HepG2 (cell line): ENCODE results near the gene SCYGR2. TPM values are rescaled to one million over a fixed set of nuclear protein-coding genes. Genes with fewer than 3 reads are reported as not detected.

Experiments
- GTF2F1 ChIP-seq: fragments of 150-350 bp; IDR thresholded peaks from 2 replicates; pipeline ENCODE4 v1.6.1; 2014; ENCODE audit warnings: low read length
- HMG20A ChIP-seq: IDR thresholded peaks from 2 replicates; pipeline ENCODE4 v1.6.1; 2016; ENCODE audit warnings: borderline replicate concordance
- HOXA5 ChIP-seq: sonication (generic); formaldehyde crosslinking; IDR thresholded peaks from 2 replicates; pipeline ENCODE4 v1.4.0; 2020; ENCODE audit warnings: missing genetic modification reagents
- NFE2L1 ChIP-seq: sonication (generic); formaldehyde crosslinking; IDR thresholded peaks from 2 replicates; pipeline ENCODE4 v1.4.0; 2020; ENCODE audit warnings: missing genetic modification reagents, mild to moderate bottlenecking, borderline replicate concordance
- RARA ChIP-seq: IDR thresholded peaks from 2 replicates; pipeline ENCODE4 v1.6.1; 2016; ENCODE audit warnings: missing genetic modification reagents, missing compliant biosample characterization
- REL ChIP-seq: sonication (generic); formaldehyde crosslinking; conservative IDR thresholded peaks from 2 replicates; pipeline ENCODE4 v1.8.0; 2022; ENCODE audit warnings: mild to moderate bottlenecking, missing genetic modification reagents, moderate library complexity
- SAFB2 ChIP-seq: sonication (generic); formaldehyde crosslinking; IDR thresholded peaks from 2 replicates; pipeline ENCODE4 v1.5.1; 2020; ENCODE audit warnings: missing genetic modification reagents, low read depth, mild to moderate bottlenecking, borderline replicate concordance
- YEATS2 ChIP-seq: sonication (generic); formaldehyde crosslinking; IDR thresholded peaks from 2 replicates; pipeline ENCODE4 v1.4.0; 2020; ENCODE audit warnings: missing genetic modification reagents, borderline replicate concordance
- ZBTB21 ChIP-seq: sonication (generic); formaldehyde crosslinking; IDR thresholded peaks from 2 replicates; pipeline ENCODE4 v1.4.0; 2020; ENCODE audit warnings: missing genetic modification reagents
- ZBTB7B ChIP-seq: sonication (generic); formaldehyde crosslinking; IDR thresholded peaks from 2 replicates; pipeline ENCODE4 v1.4.0; 2020; ENCODE audit warnings: missing genetic modification reagents
- ZFY ChIP-seq: sonication (generic); formaldehyde crosslinking; IDR thresholded peaks from 2 replicates; pipeline ENCODE4 v1.4.0; 2020; ENCODE audit warnings: missing genetic modification reagents
- ZMYM2 ChIP-seq: sonication (generic); formaldehyde crosslinking; IDR thresholded peaks from 2 replicates; pipeline ENCODE4 v1.8.0; 2022; ENCODE audit warnings: mild to moderate bottlenecking, missing genetic modification reagents
- ZNF263 ChIP-seq: sonication (generic); formaldehyde crosslinking; IDR thresholded peaks from 2 replicates; pipeline ENCODE4 v1.4.0; 2020; ENCODE audit warnings: missing genetic modification reagents
- ZNF3 ChIP-seq: IDR thresholded peaks from 2 replicates; pipeline ENCODE4 v1.7.0; 2017; ENCODE audit warnings: inconsistent platforms
- ZNF329 ChIP-seq: sonication (generic); formaldehyde crosslinking; IDR thresholded peaks from 2 replicates; pipeline ENCODE4 v1.9.0; 2021; ENCODE audit warnings: low read depth, mild to moderate bottlenecking, missing genetic modification reagents
- ZNF383 ChIP-seq: sonication (generic); formaldehyde crosslinking; IDR thresholded peaks from 2 replicates; pipeline ENCODE4 v1.4.0; 2020; ENCODE audit warnings: missing genetic modification reagents, mild to moderate bottlenecking, borderline replicate concordance
- ZNF460 ChIP-seq: sonication (generic); formaldehyde crosslinking; IDR thresholded peaks from 2 replicates; pipeline ENCODE4 v1.5.1; 2020; ENCODE audit warnings: missing genetic modification reagents, mild to moderate bottlenecking, borderline replicate concordance
- ZNF605 ChIP-seq: sonication (generic); formaldehyde crosslinking; IDR thresholded peaks from 2 replicates; pipeline ENCODE4 v1.8.0; 2022; ENCODE audit warnings: mild to moderate bottlenecking, missing genetic modification reagents
- ZNF652 ChIP-seq: IDR thresholded peaks from 2 replicates; pipeline ENCODE4 v1.6.1; 2016; ENCODE audit warnings: low read depth, borderline replicate concordance
- ZNF713 ChIP-seq: sonication (generic); formaldehyde crosslinking; IDR thresholded peaks from 2 replicates; pipeline ENCODE4 v1.4.0; 2020; ENCODE audit warnings: mild to moderate bottlenecking, missing genetic modification reagents
- ZNF83 ChIP-seq: sonication (generic); formaldehyde crosslinking; IDR thresholded peaks from 2 replicates; pipeline ENCODE4 v1.4.0; 2020; ENCODE audit warnings: missing genetic modification reagents, mild to moderate bottlenecking, borderline replicate concordance
- ZSCAN31 ChIP-seq: sonication (generic); formaldehyde crosslinking; IDR thresholded peaks from 2 replicates; pipeline ENCODE4 v1.5.0; 2020; ENCODE audit warnings: low read depth, mild to moderate bottlenecking, missing genetic modification reagents
- polyA plus RNA-seq, 8 experiments: library from polyadenylated mRNA; depleted of rRNA in 3 of 8; stranded (reverse) in 7 of 8; unstranded in 1 of 8; fragments of >200 nt; fragmentation: Illumina TruSeq in 4 of 8; extraction: Trizol in 4 of 8; gene quantifications; 2 replicates each; pipeline versions ENCODE4 v1.2.1 to v1.2.3, GENCODE V29; 2011 to 2016; ENCODE audit warnings: low read depth in 4 of 8, missing spikeins in 1 of 8, mixed read lengths in 1 of 8; ENCODE audit not compliant: insufficient read depth in 1 of 8
- total RNA-seq, 5 experiments: library from RNA; depleted of rRNA; stranded (reverse); fragments of >200 nt; fragmentation: Illumina TruSeq; extraction: Trizol; gene quantifications; 2 replicates each; pipeline ENCODE4 v1.2.3, GENCODE V29; 2016; ENCODE audit warnings: low read depth in 1 of 5
- TF ChIP-seq, protein P1 (sequence below): sonication (generic); formaldehyde crosslinking; IDR thresholded peaks from 2 replicates; pipeline ENCODE4 v1.4.0; 2020; ENCODE audit warnings: missing genetic modification reagents, borderline replicate concordance
- TF ChIP-seq, protein P2 (sequence below): sonication (generic); formaldehyde crosslinking; IDR thresholded peaks from 2 replicates; pipeline ENCODE4 v1.8.1; 2023; ENCODE audit warnings: mild to moderate bottlenecking, missing genetic modification reagents, borderline replicate concordance
- TF ChIP-seq, protein P3 (sequence below): sonication (generic); formaldehyde crosslinking; conservative IDR thresholded peaks from 2 replicates; pipeline ENCODE4 v1.4.0; 2020; ENCODE audit warnings: missing genetic modification reagents
- TF ChIP-seq, protein P4 (sequence below): sonication (generic); formaldehyde crosslinking; conservative IDR thresholded peaks from 2 replicates; pipeline ENCODE4 v1.4.0; 2020; ENCODE audit warnings: missing genetic modification reagents

The SCYGR2 gene
- total and polyA plus RNA-seq, 2 of the 13 experiments (the other 11 are each of a cell fraction or from before 2014, with no cell fraction given), result not detected

DNA sequence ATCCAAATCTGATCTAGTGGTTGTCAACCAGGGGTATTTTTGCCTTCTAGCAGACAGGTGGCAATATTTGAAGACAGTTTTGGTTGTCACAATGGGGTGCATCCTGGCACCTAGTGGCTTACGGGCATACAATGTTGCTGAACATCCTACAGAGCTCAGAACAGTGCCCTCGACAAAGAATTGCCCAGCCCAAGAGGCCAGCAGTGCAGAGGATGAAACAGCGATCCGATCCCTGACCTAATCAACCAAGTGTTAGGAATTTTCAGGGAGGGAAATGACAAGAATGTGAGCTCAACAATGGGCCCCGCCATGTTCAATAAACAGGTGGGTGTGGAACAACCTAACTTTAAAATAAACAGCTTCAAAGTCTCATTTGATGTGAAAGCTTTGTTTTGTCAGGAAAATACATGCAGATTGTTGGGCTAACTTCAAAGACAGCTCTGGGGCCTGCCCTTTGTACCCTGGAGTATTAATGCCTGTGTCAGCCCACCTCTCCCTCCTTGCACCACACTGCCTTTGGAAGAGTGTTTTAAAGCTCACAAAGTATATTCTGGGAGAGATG lies 45.4 kb downstream of the SCYGR2 start (continued):
- TF ChIP-seq, protein P1, sequence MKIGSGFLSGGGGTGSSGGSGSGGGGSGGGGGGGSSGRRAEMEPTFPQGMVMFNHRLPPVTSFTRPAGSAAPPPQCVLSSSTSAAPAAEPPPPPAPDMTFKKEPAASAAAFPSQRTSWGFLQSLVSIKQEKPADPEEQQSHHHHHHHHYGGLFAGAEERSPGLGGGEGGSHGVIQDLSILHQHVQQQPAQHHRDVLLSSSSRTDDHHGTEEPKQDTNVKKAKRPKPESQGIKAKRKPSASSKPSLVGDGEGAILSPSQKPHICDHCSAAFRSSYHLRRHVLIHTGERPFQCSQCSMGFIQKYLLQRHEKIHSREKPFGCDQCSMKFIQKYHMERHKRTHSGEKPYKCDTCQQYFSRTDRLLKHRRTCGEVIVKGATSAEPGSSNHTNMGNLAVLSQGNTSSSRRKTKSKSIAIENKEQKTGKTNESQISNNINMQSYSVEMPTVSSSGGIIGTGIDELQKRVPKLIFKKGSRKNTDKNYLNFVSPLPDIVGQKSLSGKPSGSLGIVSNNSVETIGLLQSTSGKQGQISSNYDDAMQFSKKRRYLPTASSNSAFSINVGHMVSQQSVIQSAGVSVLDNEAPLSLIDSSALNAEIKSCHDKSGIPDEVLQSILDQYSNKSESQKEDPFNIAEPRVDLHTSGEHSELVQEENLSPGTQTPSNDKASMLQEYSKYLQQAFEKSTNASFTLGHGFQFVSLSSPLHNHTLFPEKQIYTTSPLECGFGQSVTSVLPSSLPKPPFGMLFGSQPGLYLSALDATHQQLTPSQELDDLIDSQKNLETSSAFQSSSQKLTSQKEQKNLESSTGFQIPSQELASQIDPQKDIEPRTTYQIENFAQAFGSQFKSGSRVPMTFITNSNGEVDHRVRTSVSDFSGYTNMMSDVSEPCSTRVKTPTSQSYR (CRISPR knock-in tag), result peak; percentile 57; the same call in 1 of the 2 replicates
- TF ChIP-seq HOXA5 (CRISPR knock-in tag), result no peak
- TF ChIP-seq ZFY (CRISPR knock-in tag), result no peak
- no peak for TF ChIP-seq NFE2L1 (CRISPR knock-in tag)
- TF ChIP-seq RARA (CRISPR knock-in tag), result peak; percentile 81
- peak; percentile 30; the same call in 1 of the 2 replicates for TF ChIP-seq YEATS2 (CRISPR knock-in tag)
- TF ChIP-seq ZMYM2 (CRISPR knock-in tag), result 0 out of 2 replicates have a peak, but pooled peaks have one; percentile 20
- TF ChIP-seq ZNF383, result no peak
- TF ChIP-seq ZNF605 (CRISPR knock-in tag), result peak; percentile 69; the same call in 1 of the 2 replicates
- TF ChIP-seq, protein P2, sequence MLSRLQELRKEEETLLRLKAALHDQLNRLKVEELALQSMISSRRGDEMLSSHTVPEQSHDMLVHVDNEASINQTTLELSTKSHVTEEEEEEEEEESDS (CRISPR knock-in tag), result no peak
- no peak for TF ChIP-seq ZNF460 (CRISPR knock-in tag)
- TF ChIP-seq ZNF263 (CRISPR knock-in tag), result no peak
- no peak for TF ChIP-seq GTF2F1
- TF ChIP-seq, protein P3, sequence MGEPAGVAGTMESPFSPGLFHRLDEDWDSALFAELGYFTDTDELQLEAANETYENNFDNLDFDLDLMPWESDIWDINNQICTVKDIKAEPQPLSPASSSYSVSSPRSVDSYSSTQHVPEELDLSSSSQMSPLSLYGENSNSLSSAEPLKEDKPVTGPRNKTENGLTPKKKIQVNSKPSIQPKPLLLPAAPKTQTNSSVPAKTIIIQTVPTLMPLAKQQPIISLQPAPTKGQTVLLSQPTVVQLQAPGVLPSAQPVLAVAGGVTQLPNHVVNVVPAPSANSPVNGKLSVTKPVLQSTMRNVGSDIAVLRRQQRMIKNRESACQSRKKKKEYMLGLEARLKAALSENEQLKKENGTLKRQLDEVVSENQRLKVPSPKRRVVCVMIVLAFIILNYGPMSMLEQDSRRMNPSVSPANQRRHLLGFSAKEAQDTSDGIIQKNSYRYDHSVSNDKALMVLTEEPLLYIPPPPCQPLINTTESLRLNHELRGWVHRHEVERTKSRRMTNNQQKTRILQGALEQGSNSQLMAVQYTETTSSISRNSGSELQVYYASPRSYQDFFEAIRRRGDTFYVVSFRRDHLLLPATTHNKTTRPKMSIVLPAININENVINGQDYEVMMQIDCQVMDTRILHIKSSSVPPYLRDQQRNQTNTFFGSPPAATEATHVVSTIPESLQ (CRISPR knock-in tag), result no peak
- TF ChIP-seq ZNF329 (CRISPR knock-in tag), result no peak
- no peak for TF ChIP-seq REL (CRISPR knock-in tag)
- no peak for TF ChIP-seq ZNF713 (CRISPR knock-in tag)
- TF ChIP-seq ZBTB21, result peak; percentile 66
- no peak; the same call in 1 of the 2 replicates for TF ChIP-seq ZNF652 (CRISPR knock-in tag)
- TF ChIP-seq ZSCAN31 (CRISPR knock-in tag), result 0 out of 2 replicates have a peak, but pooled peaks have one; percentile 48
- TF ChIP-seq SAFB2, result no peak
- TF ChIP-seq ZBTB7B (CRISPR knock-in tag), result peak; percentile 57; the same call in 1 of the 2 replicates
- TF ChIP-seq, protein P4, sequence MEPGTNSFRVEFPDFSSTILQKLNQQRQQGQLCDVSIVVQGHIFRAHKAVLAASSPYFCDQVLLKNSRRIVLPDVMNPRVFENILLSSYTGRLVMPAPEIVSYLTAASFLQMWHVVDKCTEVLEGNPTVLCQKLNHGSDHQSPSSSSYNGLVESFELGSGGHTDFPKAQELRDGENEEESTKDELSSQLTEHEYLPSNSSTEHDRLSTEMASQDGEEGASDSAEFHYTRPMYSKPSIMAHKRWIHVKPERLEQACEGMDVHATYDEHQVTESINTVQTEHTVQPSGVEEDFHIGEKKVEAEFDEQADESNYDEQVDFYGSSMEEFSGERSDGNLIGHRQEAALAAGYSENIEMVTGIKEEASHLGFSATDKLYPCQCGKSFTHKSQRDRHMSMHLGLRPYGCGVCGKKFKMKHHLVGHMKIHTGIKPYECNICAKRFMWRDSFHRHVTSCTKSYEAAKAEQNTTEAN (CRISPR knock-in tag), result 0 out of 2 replicates have a peak, but pooled peaks have one; percentile 34
- TF ChIP-seq ZNF3 (CRISPR knock-in tag), result no peak
- TF ChIP-seq HMG20A, result peak; percentile 82
- TF ChIP-seq ZNF83 (CRISPR knock-in tag), result no peak
